GM21723 (cell line): Measurements from ENCODE around the gene ERMN.
"Not testable (repeated sequence)": the region's sequence is repeated elsewhere in the genome, so short reads cannot be mapped to it uniquely, and the experiment has no call there.

Source experiments
- ATAC-seq: cut with Tn5 transposase; IDR thresholded peaks from one replicate; pipeline ENCODE4 v1.9.1; 2021; ENCODE audit warnings: mild to moderate bottlenecking, moderate library complexity; ENCODE audit not compliant: unreplicated experiment

ERMN gene

GRCh38 chr2:157301307-157301706 is 24.3 kb downstream of the ERMN start:
- no peak for ATAC-seq

DNA sequence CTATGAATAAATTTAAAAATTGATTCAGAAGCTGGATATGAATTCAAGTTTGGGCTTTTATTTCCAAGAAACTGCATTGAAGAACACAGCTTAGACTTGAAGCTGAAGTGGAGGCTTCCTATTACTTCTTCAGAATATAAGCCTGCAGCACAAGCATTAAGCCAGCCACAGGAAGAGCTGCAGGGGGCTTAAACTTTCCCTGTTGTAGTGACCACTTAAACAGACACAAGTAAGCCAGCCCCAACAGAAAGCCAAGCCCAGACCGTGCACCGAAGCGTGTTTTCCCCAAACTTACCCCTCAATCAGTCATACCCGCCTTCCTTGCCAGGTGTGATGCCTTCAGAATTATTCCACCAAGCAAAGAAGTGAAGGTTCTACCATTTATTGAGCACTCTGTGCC is 28.7 kb downstream of the ERMN start:
- no peak for ATAC-seq

DNA sequence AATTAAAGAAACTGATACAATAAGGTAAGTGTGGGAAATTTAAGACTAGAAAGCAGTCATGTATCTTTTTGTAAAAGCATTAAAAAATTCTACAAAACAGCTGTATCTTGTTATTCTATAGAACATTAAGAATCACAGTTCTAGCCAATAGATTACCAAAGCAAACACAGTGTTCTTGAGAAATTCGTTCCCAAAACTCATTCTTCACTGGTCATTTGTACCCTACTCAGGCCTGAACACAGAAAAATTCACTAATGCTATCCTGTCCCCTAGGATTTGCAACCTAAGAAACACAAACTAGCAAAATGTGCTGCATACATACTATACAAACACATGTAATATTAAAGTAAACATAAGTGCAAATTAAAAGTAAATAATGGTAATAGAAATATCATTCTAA is 29.1 kb downstream of the ERMN start:
- ATAC-seq: no peak

GRCh38 chr2:157292853-157293252 is 32.8 kb downstream of the ERMN start:
- ATAC-seq: no peak

DNA sequence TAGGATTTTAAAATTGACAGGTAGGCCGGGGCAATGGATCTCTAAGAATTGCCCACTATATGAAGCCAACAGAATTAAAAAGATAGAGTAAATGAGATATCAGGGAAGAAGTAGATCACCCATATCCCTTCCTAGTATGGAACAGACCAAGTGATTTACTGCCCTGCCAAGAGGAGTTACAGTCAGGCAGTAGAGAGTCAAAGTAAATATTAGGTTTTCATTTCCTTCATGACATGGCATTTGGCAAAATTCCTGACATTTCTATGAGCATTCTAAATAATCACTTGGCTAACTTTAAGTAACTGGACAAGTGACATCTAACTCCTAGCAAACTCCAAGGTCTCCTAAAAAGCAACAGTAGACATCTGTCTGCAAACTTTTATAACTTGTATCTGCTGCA is 34.6 kb downstream of the ERMN start:
- ATAC-seq: no peak

DNA sequence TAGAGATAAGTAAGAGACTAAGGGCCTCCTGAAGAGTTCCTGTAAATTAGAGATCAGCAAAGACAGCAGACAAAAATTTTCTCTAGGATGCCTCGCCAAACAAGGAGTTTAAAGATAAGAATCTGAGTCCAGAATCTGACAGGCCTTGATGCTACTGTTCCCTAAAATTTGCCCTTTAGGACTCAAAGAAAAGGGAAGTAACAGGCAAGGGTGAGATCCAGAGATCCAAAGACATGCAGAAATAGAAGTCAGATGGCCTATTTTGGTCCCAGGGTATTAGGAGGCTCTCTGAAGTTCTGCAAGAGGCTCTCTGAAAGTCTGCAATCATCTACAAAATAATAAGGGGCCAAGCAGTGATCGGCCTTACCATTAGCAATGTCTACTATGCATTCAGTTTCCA is 35.1 kb downstream of the ERMN start:
- no peak for ATAC-seq

- no peak for ATAC-seq
These were observed 38.5 kb downstream of the ERMN start for GRCh38 chr2:157287160-157287559.

DNA sequence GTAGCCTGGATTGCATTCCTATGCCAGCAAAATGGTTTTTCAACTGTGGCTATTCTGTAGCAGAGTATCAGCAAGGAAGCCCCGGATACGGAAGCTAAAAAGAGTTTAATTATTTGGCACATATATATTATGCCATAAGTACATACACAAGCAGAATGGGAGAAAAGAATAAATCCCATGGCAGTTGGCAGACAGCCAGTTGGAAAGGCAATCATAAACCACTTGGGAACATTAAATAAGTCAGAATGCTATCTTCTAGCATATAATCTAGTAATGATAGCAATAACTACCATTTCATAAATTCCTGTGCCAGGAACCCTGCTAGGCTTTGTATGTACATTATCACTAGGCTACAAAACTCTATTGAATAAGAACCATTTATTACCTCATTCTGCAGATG is 42.2 kb downstream of the ERMN start:
- no peak for ATAC-seq

DNA sequence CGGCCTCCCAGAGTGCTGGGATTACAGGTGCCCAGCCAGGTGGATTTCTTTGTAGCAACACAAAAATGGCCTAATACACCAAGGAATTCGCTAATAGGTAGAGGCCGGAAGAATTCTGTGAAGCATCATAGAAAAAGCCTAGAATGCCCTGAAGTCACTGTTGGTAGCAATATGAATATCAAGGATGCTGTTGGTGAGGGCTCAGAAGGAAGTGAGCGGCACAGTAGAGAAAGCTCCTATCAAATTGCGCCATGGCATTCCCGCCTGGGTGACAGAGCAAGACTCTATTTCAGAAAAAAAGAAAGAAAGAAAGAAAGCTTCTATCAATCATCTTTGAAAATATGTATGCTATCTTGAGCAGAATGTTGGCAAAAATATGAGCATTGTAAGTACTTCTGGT is 44.3 kb downstream of the ERMN start:
- ATAC-seq: no peak

- not testable (repeated sequence) for ATAC-seq
These were observed 46.3 kb downstream of the ERMN start for GRCh38 chr2:157279311-157279710.

DNA sequence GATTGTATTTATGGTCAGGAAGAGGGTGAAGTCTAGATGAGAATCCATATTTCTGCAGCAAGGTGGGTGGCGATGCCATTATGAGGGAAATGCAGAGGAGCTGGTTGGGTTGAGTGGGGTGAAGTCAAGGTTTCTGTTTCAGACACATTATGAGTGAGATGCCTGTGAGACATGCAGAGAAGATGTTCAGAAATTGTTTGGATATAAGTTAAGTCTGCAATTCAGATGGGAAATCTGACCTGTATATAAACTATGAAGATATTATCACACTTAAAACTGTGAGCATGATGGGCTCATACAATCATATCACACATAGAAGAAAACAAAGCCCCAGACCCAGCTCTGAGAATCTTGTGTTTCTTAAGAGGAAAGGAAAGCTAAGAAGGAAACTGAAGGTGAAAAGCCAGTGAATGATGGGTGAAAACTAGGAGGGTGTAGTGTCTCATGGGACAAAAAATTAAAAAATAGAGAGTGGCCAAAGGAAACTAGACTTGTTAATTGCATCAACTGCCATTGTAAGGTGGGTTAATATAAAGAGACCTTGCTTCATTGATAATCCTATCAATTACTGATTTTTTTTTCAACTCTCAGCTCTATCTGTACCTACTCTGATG is 53.9 kb downstream of the ERMN start:
- peak; percentile 49 for ATAC-seq

DNA sequence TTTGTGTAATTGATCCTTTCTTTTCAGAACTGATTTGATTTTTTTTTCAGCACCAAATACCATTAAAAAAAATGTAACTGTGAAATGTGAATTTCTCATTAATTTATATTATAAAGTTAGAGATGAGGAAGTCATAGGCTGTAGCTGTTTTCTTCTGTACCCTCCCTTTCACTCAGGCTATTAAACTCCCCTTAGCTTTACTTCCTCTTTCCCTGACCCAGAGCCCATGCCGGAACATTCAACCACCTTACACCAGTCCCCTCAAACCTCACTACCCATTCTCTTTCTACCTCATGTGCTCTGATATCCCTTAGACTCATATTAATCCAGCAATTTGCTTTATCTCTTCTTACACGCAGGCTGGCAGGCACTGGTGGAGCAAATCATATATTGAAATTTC is 55.7 kb downstream of the ERMN start:
- peak; percentile 59 for ATAC-seq

DNA sequence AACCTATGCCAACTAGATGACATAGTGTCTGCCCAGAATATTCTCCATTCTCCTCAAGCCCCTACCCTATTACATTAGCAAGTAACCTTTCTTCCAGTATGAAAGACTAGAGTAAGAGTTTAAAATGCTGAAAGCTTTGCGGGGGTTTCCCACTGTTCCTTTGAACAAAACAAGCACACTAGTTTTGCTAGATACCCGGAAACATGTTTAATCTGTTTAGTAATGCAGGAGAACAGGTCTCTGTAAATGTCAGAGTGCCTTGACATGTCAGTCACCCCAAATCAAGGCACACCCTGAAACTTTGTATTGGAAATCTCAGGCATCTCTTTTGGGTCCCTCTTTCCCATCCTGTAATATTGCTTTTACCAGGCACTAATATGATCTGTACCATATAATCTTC is 56.6 kb downstream of the ERMN start:
- no peak for ATAC-seq
